ENCODE results near the gene ZFYVE1. TPM values are rescaled to one million over a fixed set of nuclear protein-coding genes. Genes with fewer than 3 reads are reported as not detected.
"Not testable (repeated sequence)": the region's sequence is repeated elsewhere in the genome, so short reads cannot be mapped to it uniquely, and the experiment has no call there.

The ZFYVE1 gene
- total RNA-seq, 4 donors from 2014 or later: 9.7 to 17.6 (median 14.0) TPM

DNA sequence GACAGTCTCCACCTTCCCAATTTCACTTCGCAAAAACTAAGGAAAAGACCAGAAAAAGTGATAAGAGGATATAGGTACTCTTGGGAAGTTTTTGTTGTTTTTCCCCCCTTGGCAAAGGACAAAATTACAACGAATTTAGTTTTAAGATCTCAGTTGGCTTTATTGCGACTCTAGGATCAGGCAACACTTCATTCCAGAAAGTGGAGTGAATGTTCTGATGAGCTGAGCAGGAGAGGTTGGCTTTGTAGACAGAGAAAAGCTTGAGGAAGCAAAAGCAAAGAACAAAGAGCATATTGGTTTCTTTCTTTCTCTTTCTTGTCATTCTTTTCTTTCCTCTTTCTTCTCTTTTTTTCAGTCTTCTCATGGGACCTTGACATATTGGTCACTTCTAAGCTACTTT, 640 bp upstream of the ZFYVE1 start:
- Histone ChIP-seq H3K27ac (peak overlapping the region; percentile 1 to 97 (median 70)), H3K4me1 (peaks cover 0 to 40% (median 16%) of the 10 kb centered on the region in 3 donors), H3K4me3 (peak overlapping the region in 3 of 4 donors; percentile 66 to 99 (median 81)), H3K9me3 (no peaks in the 10 kb centered on the region), H3K36me3 (peaks cover 6 to 18% (median 9%) of the 10 kb centered on the region in 3 donors), H3K27me3 (no peaks in the 10 kb centered on the region)
- WGBS, 2 donors: 34 to 40% methylated on average over 3 of the region's 3 CpGs
- no peak for TF ChIP-seq POLR2A (IDR thresholded peaks at IDR 0.05)
- TF ChIP-seq, protein P1, sequence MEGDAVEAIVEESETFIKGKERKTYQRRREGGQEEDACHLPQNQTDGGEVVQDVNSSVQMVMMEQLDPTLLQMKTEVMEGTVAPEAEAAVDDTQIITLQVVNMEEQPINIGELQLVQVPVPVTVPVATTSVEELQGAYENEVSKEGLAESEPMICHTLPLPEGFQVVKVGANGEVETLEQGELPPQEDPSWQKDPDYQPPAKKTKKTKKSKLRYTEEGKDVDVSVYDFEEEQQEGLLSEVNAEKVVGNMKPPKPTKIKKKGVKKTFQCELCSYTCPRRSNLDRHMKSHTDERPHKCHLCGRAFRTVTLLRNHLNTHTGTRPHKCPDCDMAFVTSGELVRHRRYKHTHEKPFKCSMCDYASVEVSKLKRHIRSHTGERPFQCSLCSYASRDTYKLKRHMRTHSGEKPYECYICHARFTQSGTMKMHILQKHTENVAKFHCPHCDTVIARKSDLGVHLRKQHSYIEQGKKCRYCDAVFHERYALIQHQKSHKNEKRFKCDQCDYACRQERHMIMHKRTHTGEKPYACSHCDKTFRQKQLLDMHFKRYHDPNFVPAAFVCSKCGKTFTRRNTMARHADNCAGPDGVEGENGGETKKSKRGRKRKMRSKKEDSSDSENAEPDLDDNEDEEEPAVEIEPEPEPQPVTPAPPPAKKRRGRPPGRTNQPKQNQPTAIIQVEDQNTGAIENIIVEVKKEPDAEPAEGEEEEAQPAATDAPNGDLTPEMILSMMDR (IDR thresholded peaks at IDR 0.05): no peak
- intact Hi-C loops (cut with DNase I): no loop called here
- no peak for DNase-seq

DNA sequence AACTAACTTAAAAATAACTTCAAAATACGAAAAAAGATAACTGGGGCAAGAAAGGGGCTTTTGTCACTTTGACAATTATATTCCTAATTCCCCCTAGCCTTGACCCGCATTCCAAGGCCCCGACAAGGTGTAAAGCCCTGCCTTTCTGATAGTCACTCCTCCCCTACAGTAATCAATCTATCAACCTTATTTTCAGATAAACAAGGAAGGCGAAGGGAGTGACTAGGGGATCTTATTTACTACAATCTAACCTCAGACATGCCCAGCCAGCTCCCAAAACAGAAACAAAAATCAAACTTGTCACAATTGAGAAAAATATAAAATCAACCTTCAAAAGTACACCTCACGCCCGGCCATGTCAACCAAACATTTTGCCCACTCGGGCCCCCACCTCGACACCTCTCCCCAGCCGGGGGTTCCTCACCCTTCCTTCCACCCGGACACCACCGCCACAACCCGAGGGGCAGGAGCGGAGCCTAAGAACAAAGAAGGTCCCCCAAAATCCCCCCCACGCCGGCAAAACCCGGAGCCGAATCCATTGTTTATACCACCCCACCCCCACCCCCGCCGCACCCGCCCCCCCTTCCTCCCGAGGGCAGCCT, 562 bp downstream of the ZFYVE1 start:
- Histone ChIP-seq H3K4me1 (peaks cover 0 to 52% (median 20%) of the 10 kb centered on the region in 3 donors), H3K27me3 (no peaks in the 10 kb centered on the region), H3K27ac (peak overlapping the region; percentile 90 to 97 (median 92)), H3K36me3 (peaks cover 6 to 30% (median 9%) of the 10 kb centered on the region in 3 donors), H3K4me3 (peak overlapping the region; percentile 66 to 99 (median 84)), H3K9me3 (no peaks in the 10 kb centered on the region)
- DNase-seq: no peak
- WGBS, 2 donors: 2 to 4% methylated on average over 14 to 16 of the region's 21 CpGs
- TF ChIP-seq POLR2A (IDR thresholded peaks at IDR 0.05): no peak
- TF ChIP-seq, protein P1 (IDR thresholded peaks at IDR 0.05): no peak
- intact Hi-C loops (cut with DNase I): no loop called here

DNA sequence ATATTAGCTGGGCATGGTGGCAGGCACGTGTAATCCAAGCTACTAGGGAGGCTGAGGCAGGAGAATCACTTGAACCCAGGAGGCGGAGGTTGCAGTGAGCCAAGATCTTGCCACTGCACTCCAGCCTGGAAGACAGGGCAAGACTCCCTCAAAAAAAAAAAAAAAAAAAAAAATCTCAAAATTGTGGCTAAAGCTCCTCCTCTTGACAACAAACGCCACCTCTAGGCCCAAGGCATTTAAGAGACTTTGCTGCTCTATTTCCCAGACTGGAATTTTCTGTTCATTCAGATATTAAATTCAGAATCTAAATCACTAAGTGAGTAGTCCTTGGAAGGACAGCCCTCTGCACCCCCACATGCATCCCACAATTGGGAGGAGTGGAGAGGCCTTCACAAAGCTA, 1.4 kb downstream of the ZFYVE1 start:
- no peaks in the 10 kb centered on the region for H3K9me3 ChIP-seq
- peaks cover 0 to 59% (median 20%) of the 10 kb centered on the region in 3 donors for H3K4me1 ChIP-seq
- peak overlapping the region in 2 of 4 donors; percentile 90 to 94 for H3K27ac ChIP-seq
- intact Hi-C loops (cut with DNase I): no loop called here
- WGBS, 2 donors: 67 to 68% methylated on average over 3 of the region's 3 CpGs
- no peak for DNase-seq
- no peak for TF ChIP-seq POLR2A (IDR thresholded peaks at IDR 0.05)
- TF ChIP-seq, protein P1 (IDR thresholded peaks at IDR 0.05): no peak
- H3K36me3 ChIP-seq: peaks cover 6 to 38% (median 9%) of the 10 kb centered on the region in 3 donors
- no peaks in the 10 kb centered on the region for H3K27me3 ChIP-seq
- peak overlapping the region in 3 of 4 donors; percentile 66 to 99 (median 81) for H3K4me3 ChIP-seq

DNA sequence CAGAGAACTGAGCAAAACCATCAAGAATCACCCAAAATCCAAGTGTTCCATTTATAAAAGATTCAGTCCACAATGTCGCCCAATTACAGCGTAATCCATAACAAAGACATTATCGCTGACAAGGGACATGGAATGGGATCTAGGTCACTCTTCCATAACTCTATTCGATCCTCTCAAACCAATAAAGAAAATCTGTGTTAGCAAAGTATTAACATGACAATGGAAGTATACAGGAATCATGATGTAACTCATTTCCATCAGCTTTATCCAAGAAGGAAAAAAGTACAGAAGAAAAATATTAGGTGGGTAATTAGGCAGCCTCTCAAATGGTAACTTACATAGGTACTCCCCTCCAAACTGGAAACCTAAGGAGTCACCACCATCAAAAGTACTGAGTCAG, 4.9 kb downstream of the ZFYVE1 start:
- H3K27ac ChIP-seq: no peak overlapping the region
- intact Hi-C loops (cut with DNase I): no loop called here
- H3K4me3 ChIP-seq: no peak overlapping the region
- DNase-seq: no peak
- no peak for TF ChIP-seq POLR2A (IDR thresholded peaks at IDR 0.05)
- TF ChIP-seq, protein P1 (IDR thresholded peaks at IDR 0.05): no peak
- peaks cover 0 to 61% (median 17%) of the 10 kb centered on the region in 3 donors for H3K4me1 ChIP-seq
- WGBS, 2 donors: 91 to 94% methylated on average over 4 of the region's 4 CpGs
- H3K36me3 ChIP-seq: peaks cover 6 to 68% (median 9%) of the 10 kb centered on the region in 3 donors
- no peaks in the 10 kb centered on the region for H3K27me3 ChIP-seq
- H3K9me3 ChIP-seq: no peaks in the 10 kb centered on the region

DNA sequence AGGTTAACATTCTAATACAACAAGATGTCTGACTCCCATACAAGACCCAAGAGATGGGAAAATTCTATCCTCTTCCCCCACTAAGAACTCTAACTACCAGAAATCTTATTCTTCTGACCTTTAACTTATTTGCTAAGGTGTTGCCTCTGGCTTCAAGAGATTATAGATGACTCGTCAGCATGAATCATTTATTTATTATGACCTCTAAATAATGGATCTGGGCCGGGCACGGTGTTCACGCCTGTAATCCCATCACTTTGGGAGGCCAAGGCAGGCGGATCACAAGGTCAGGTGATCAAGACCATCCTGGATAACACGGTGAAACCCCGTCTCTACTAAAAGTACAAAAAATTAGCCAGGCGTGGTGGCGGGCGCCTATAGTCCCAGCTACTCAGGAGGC, 10.9 kb downstream of the ZFYVE1 start:
- H3K27ac ChIP-seq; H3K27me3 ChIP-seq; H3K4me3 ChIP-seq; intact Hi-C loops (cut with DNase I); H3K9me3 ChIP-seq; DNase-seq: not testable (repeated sequence)
- Histone ChIP-seq H3K36me3 (peaks cover 0 to 86% (median 0%) of the 10 kb centered on the region in 3 donors), H3K4me1 (peaks cover 0 to 52% (median 9%) of the 10 kb centered on the region in 3 donors)
- 62 to 68% methylated on average over 9 to 10 of the region's 10 CpGs for WGBS, 2 donors

DNA sequence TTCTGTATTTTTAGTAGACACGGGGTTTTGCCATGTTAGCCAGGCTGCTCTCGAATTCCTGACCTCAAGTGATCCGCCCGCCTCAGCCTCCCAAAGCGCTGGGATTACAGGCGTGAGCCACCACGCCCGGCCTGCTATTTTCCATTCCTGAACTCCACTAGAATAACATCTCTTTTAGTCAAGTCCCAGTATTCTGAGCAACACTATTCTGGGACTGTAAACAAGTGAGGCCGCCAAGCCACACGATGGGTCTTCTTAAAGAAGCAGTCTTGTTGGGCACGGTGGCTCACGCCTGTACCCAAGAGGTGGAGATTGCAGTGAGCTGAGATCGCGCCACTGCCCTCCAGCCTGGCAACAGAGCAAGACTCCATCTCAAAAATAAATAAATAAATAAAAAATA, 11.4 kb downstream of the ZFYVE1 start:
- intact Hi-C loops (cut with DNase I); H3K4me3 ChIP-seq; DNase-seq; H3K27ac ChIP-seq; H3K27me3 ChIP-seq; H3K9me3 ChIP-seq: not testable (repeated sequence)
- WGBS, 2 donors: 87 to 91% methylated on average over 12 to 14 of the region's 14 CpGs
- Histone ChIP-seq H3K36me3 (peaks cover 0 to 84% (median 0%) of the 10 kb centered on the region in 3 donors), H3K4me1 (peaks cover 0 to 49% (median 9%) of the 10 kb centered on the region in 3 donors)
